Activated CD4-positive, alpha-beta T cell treated with anti-CD3 and anti-CD28 coated beads for 48 hours (primary cell): Measurements from ENCODE around the gene EPN3.
A peak's percentile ranks its signal among the peaks of the same experiment; 100 is the strongest.

ENCODE experiments used
- DNase-seq: peaks from one replicate; pipeline ENCODE4 v3.0.0-alpha.2; 2020

Gene EPN3

GRCh38 chr17:50570528-50570927, 38.0 kb downstream of the EPN3 start:
- DNase-seq: no peak

GRCh38 chr17:50571681-50572080, 39.1 kb downstream of the EPN3 start:
- DNase-seq: no peak

DNA sequence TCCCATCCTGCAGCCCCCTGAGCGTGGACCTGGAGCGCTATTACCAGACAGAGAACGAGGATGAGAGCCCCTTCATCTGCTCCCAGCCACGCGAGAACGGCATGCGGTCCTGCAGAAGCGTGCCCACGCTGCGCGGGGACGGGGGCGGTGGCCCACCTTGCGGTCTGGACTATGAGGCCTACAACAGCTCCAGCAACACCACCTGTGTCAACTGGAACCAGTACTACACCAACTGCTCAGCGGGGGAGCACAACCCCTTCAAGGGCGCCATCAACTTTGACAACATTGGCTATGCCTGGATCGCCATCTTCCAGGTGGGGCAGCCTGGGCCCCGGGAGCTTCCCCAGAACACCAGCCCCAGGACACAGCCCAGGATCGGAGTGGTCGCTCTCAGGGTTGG, 40.0 kb downstream of the EPN3 start:
- DNase-seq: no peak

DNA sequence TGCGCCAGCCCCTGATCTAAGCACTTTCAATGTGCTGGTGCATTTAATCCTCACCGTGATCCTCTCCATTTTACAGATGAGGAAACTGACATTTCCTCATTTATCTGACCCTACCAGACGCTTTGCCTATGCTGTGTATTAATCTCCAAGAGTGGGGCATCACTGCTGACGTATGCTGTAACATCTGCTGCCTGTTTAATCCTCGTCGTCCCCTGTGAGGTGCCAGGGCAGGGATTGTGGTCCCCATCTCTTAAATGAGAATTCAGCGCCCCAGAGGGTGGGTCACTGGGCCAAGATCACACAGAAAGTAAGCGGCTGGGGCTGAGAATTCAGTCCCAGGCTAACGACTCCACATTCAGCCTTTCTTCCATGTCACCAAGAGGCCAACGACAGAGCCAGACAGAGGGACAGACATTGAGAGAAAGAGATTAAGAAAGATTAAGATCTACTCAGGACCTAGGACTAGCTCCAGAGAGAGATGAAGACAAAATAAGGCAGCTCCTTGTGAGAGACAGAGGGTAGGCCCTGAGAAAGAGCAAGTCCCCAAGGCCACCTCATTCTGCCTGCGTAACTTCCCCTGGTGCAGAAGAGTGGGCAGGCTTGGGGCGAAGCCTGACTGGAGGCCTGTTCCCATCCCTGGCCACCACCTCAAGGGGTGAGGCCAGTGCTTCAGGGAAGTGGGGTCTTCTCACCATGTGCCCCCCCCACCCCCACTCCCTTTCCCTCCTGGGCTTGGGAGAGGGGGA, 41.5 kb downstream of the EPN3 start:
- no peak for DNase-seq

GRCh38 chr17:50575581-50576210, 43.2 kb downstream of the EPN3 start:
- peak; percentile 28 for DNase-seq

DNA sequence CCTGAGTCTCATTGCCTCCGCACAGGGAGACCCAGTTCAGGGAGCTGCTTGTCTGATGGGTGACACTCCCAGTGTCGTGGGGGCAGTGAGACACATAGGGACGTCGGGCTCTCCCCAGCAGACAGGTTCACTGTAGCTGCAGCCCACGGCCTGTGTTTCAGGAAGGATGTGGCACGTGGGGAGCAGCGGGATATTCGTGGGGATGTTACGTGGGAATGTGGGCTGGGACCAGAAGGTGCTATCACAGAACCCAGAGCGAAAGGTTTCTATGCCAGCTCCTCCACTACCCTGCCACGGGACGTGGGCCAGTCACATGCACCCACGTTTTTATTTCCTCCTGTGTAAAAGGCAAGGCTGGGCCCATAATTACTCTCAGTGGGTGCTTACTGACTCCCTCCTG, 44.3 kb downstream of the EPN3 start:
- DNase-seq: no peak

DNA sequence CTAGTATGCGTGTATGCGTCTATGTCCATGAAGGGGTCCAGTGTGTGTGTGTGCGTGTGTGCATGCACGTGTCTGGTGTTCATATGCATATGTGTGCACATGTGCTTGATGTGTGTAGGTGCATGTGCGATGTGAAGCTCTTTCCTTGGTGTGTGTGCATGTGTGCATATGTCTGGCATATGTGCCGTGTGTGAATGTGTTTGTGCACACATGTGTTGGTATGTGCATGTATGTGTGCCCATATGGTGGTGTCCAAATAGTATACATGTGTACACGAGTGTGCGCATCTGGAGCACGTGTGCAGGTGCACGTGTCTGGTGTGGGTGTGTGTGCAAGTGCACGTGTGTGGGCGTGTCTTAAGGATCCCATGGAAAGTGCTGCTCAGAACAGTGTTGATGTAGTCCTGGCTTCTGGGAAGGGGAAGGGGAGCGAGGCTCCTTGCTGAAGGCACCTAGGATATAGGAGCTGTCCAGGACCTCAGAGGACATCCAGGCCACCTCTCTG, 45.0 kb downstream of the EPN3 start:
- no peak for DNase-seq

DNA sequence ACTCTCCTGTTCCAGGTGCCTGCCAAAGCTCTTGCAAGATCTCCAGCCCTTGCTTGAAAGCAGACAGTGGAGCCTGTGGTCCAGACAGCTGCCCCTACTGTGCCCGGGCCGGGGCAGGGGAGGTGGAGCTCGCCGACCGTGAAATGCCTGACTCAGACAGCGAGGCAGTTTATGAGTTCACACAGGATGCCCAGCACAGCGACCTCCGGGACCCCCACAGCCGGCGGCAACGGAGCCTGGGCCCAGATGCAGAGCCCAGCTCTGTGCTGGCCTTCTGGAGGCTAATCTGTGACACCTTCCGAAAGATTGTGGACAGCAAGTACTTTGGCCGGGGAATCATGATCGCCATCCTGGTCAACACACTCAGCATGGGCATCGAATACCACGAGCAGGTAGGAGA, 45.6 kb downstream of the EPN3 start:
- no peak for DNase-seq

DNA sequence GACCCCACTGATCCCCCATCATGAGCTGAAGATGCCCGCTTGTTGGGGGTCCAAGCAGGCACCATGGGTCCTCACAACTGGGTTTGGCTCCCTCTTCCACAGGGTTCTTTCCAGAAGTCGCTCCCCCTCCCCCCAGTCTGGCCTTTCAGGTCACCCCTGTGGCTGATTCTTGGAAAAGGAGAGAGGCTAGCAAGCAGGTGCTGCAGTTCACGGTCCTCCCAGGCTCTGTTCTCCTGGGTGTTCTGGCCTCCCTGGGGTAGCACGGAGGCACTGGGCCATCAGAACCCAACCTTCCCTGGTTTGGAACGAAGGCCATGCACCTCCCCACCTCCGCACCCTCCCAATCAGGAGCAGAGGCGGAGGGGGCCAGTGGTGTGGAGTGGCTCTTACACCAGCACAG, 46.9 kb downstream of the EPN3 start:
- DNase-seq: no peak

- DNase-seq: no peak
These were observed 48.1 kb downstream of the EPN3 start for GRCh38 chr17:50580646-50581045.

GRCh38 chr17:50581316-50581715, 48.8 kb downstream of the EPN3 start:
- DNase-seq: no peak

- DNase-seq: no peak
These were observed 50.2 kb downstream of the EPN3 start for GRCh38 chr17:50582741-50583140.

DNA sequence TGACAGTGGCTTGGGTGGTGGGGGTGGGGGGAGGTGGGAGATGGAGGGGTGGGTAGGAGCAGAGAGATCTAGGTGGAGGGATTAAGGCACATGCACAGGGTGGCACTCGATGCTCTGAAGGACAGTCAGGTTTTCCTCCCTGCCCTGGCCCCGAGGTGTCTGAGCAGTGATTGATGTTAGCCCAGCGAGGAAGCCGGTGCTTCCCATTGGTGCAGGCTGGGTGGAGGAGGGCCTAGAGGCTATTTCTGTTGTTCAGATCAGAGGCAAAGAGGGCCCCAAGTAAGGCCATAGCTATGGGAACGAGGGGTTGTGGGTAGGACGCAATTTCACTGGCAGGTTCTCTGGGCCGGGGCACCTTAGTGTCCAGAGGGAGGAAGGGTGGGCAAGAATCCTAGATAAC, 51.1 kb downstream of the EPN3 start:
- DNase-seq: no peak

GRCh38 chr17:50584116-50584515, 51.6 kb downstream of the EPN3 start:
- DNase-seq: no peak

GRCh38 chr17:50584749-50585148, 52.2 kb downstream of the EPN3 start:
- DNase-seq: no peak

DNA sequence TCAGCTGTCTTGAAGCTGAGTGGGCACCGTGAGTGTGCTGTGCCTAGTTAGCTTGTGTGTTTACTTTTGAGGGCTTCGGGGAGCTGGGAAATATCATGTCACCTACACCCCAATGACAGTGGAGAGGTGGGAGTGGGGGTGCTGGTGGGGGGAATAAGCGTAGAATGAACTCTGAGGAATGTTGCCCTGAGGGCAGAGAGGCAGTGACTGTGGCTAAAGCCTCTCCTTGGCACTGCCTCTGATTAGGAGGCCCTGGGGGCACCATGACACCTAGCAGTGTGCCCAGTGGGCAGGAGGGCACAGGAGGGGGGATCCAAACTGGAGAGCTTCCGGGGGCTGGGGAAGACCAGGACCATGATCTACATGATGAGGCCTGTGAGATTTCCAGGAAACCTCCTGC, 52.8 kb downstream of the EPN3 start:
- no peak for DNase-seq

- DNase-seq: no peak
These were observed 53.4 kb downstream of the EPN3 start for GRCh38 chr17:50585891-50586290.

- no peak for DNase-seq
These were observed 54.1 kb downstream of the EPN3 start for GRCh38 chr17:50586421-50587247.

- no peak for DNase-seq
These were observed 55.0 kb downstream of the EPN3 start for GRCh38 chr17:50587571-50587970.

DNA sequence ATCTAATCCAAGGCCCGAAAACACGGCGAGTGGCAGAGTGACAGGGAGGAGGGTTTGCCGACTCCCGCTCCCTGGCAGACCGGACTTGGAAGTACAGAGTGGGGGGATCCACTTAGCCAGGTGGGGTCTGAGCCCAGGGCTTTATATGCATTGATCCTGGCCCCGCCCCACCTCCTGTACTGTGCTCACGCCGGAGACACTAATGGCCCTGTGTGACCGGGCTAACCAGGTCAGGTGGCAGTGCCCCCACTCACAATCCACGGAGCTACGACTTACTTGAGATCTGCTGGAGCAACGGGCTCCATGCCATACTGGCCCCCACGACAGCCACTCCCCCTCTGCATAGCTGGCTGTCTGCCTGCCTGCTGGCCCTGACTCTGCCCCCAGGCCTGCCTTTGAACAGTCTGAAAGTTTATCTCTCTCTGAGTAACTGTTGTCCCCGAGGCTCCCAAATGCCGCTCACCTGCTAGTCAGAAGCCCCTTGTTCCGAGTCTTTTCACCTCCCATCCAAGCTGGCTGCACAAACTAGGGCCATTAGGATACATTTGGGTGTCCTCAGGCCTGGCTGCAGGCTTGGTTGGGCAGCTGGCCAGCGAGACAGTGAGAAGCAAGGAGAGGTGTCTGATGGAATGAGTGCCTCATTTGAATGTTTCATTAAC, 56.0 kb downstream of the EPN3 start:
- no peak for DNase-seq

DNA sequence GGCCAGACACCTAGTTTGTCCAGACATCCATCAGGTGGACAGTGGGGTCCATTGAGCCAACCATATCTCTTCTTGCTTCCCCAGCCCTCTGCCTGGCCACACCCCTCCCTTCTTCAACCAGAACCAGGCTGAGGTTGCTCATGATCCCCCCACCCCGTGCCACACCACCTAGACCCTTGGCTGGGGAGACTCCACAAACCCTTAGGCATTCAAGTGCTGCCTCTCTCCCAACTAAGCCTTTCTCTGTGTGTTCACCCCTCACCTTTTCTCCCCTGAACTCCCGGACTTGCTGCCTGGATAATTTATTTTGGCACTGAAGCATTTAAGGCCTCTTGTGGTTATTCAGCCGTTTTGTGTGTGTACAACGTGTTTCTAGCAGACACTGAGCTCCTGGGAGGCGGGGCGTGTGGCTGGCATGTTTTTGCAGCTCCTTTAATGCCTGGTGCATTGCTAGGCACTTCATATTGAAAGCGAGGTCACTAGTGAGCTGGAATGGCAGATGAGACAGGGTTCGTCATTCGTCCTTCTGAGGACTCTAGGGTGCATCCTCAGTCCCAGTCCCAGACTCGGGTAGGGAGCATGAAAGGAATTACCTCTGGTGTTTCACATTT, 56.7 kb downstream of the EPN3 start:
- DNase-seq: no peak

GRCh38 chr17:50590946-50591737, 58.6 kb downstream of the EPN3 start:
- DNase-seq: no peak
